SK-N-MC (cell line): ENCODE measurements around the gene LRRC40.
A peak's percentile ranks its signal among the peaks of the same experiment; 100 is the strongest.

Source experiments
- DNase-seq: peaks from one replicate; pipeline ENCODE4 v3.0.0-alpha.2; 2011; ENCODE audit warnings: low read depth, low spot score
- H3K27ac ChIP-seq: fragments of 200-600 bp; sonication (generic); 2 replicates; pipeline ENCODE4 v1.5.1; 2016; ENCODE audit warnings: mixed run types
- H3K36me3 ChIP-seq: fragments of 200-600 bp; sonication (generic); 2 replicates; pipeline ENCODE4 v1.6.1; 2017; ENCODE audit warnings: antibody characterized with exemption, low read length, mixed read lengths; ENCODE audit not compliant: insufficient read depth
- H3K4me3 ChIP-seq: fragments of 200-600 bp; sonication (generic); 2 replicates; pipeline ENCODE4 v1.5.1; 2016
- H3K9ac ChIP-seq: fragments of 200-600 bp; sonication (generic); 2 replicates; pipeline ENCODE4 v1.8.0; 2017; ENCODE audit warnings: mixed run types, mixed read lengths; ENCODE audit not compliant: insufficient read length
- H3K9me3 ChIP-seq: fragments of 200-600 bp; sonication (generic); 2 replicates; pipeline ENCODE4 v1.6.1; 2017; ENCODE audit warnings: low read depth, mild to moderate bottlenecking, antibody characterized with exemption, low read length, moderate library complexity, mixed read lengths
- EZH2 ChIP-seq: fragments of 200-600 bp; sonication (generic); IDR thresholded peaks from one replicate; pipeline ENCODE4 v1.6.1; 2017; ENCODE audit warnings: antibody characterized with exemption
- FOXP2 ChIP-seq: optimal IDR thresholded peaks from 2 replicates; pipeline ENCODE3; 2011; ENCODE audit warnings: mild to moderate bottlenecking, moderate library complexity; ENCODE audit not compliant: insufficient read depth; ENCODE audit errors: extremely low read length, control extremely low read depth
- POLR2AphosphoS5 ChIP-seq: IDR thresholded peaks from 2 replicates; pipeline ENCODE4 v1.6.1; 2012; ENCODE audit warnings: mild to moderate bottlenecking, low read depth, low read length, borderline replicate concordance

LRRC40 gene

GRCh38 chr1:70227439-70227838 lies 22.1 kb upstream of the LRRC40 start:
- no peaks in the 10 kb centered on the region for H3K9me3 ChIP-seq
- no peak for DNase-seq
- peaks cover 90% of the 10 kb centered on the region for H3K36me3 ChIP-seq
- H3K4me3 ChIP-seq, result no peak overlapping the region
- TF ChIP-seq POLR2AphosphoS5 (no peak), EZH2 (no peak), FOXP2 (no peak)
- H3K9ac ChIP-seq, result no peak overlapping the region
- H3K27ac ChIP-seq, result peak overlapping the region; percentile 10; the same call in 1 of the 2 replicates

GRCh38 chr1:70224954-70225353 lies 19.6 kb upstream of the LRRC40 start:
- Histone ChIP-seq H3K9me3 (no peaks in the 10 kb centered on the region), H3K27ac (no peak overlapping the region), H3K36me3 (peaks cover 73% of the 10 kb centered on the region), H3K4me3 (no peak overlapping the region), H3K9ac (no peak overlapping the region)
- TF ChIP-seq POLR2AphosphoS5 (no peak), FOXP2 (no peak), EZH2 (no peak)
- no peak for DNase-seq

GRCh38 chr1:70222716-70223235 lies 17.4 kb upstream of the LRRC40 start:
- no peak overlapping the region for H3K27ac ChIP-seq
- peaks cover 51% of the 10 kb centered on the region for H3K36me3 ChIP-seq
- peak overlapping the region; percentile 99 for H3K9ac ChIP-seq
- peak overlapping the region; percentile 91 for H3K4me3 ChIP-seq
- no peak for DNase-seq
- H3K9me3 ChIP-seq, result no peaks in the 10 kb centered on the region
- TF ChIP-seq FOXP2 (no peak), POLR2AphosphoS5 (no peak), EZH2 (no peak)

- DNase-seq, result peak; percentile 64
Observed at GRCh38 chr1:70221238-70222121, 16.1 kb upstream of the LRRC40 start, which contains the start of gene SRSF11. TSS of gene SRSF11 (plus strand) at chr1:70221380. CDS start at chr1:70221637, 257 bp downstream.

GRCh38 chr1:70220517-70221237 lies 15.3 kb upstream of the LRRC40 start:
- Histone ChIP-seq H3K9me3 (no peaks in the 10 kb centered on the region), H3K36me3 (peaks cover 50% of the 10 kb centered on the region), H3K27ac (peak overlapping the region; percentile 94), H3K9ac (peak overlapping the region; percentile 99), H3K4me3 (peak overlapping the region; percentile 91)
- no peak for DNase-seq
- TF ChIP-seq FOXP2 (no peak), EZH2 (no peak), POLR2AphosphoS5 (no peak)

More at GRCh38 chr1:70221238-70222121, 16.1 kb upstream of the LRRC40 start, which contains the start of gene SRSF11:
- Histone ChIP-seq H3K9me3 (no peaks in the 10 kb centered on the region), H3K27ac (peak within 1 kb of the TSS; percentile 94), H3K4me3 (peak within 1 kb of the TSS; percentile 91), H3K36me3 (peaks cover 43% of the 10 kb centered on the region), H3K9ac (peak within 1 kb of the TSS; percentile 99)
- TF ChIP-seq FOXP2 (peak; percentile 44), EZH2 (no peak), POLR2AphosphoS5 (peak; percentile 94)

GRCh38 chr1:70220015-70220414 lies 14.6 kb upstream of the LRRC40 start:
- TF ChIP-seq POLR2AphosphoS5, result no peak
- TF ChIP-seq EZH2, result no peak
- TF ChIP-seq FOXP2, result no peak
- no peak for DNase-seq
- Histone ChIP-seq H3K4me3 (no peak overlapping the region), H3K9me3 (no peaks in the 10 kb centered on the region), H3K27ac (peak overlapping the region; percentile 94; the same call in 1 of the 2 replicates), H3K9ac (no peak overlapping the region), H3K36me3 (peaks cover 50% of the 10 kb centered on the region)

- DNase-seq, result no peak
- H3K27ac ChIP-seq, result no peak overlapping the region
Observed at GRCh38 chr1:70211541-70211940, 6.2 kb upstream of the LRRC40 start.

GRCh38 chr1:70210820-70211219 lies 5.4 kb upstream of the LRRC40 start:
- Histone ChIP-seq H3K4me3 (no peak overlapping the region), H3K9me3 (no peaks in the 10 kb centered on the region), H3K36me3 (peaks cover 46% of the 10 kb centered on the region), H3K9ac (no peak overlapping the region), H3K27ac (no peak overlapping the region)
- no peak for TF ChIP-seq POLR2AphosphoS5
- no peak for TF ChIP-seq EZH2
- TF ChIP-seq FOXP2, result no peak
- no peak for DNase-seq

More at GRCh38 chr1:70211541-70211940, 6.2 kb upstream of the LRRC40 start:
- no peaks in the 10 kb centered on the region for H3K9me3 ChIP-seq
- no peak overlapping the region for H3K4me3 ChIP-seq
- H3K36me3 ChIP-seq, result peaks cover 52% of the 10 kb centered on the region
- H3K9ac ChIP-seq, result no peak overlapping the region
- no peak for TF ChIP-seq EZH2
- TF ChIP-seq POLR2AphosphoS5, result no peak
- TF ChIP-seq FOXP2, result no peak
